Measurements from ENCODE around the gene INSR.
"Not testable (repeated sequence)": the region's sequence is repeated elsewhere in the genome, so short reads cannot be mapped to it uniquely, and the experiment has no call there.

INSR gene

GRCh38 chr19:7195046-7195445 is 99.2 kb downstream of the INSR start:
- DNase-seq (ENCODE audit: low spot score), result no peak

- DNase-seq (ENCODE audit: low spot score), result no peak
Observed at GRCh38 chr19:7194566-7194965, 99.6 kb downstream of the INSR start.

GRCh38 chr19:7191946-7192691 is 102.1 kb downstream of the INSR start:
- no peak for DNase-seq (ENCODE audit: low spot score)

- no peak for DNase-seq (ENCODE audit: low spot score)
Observed at GRCh38 chr19:7188698-7189629, 105.2 kb downstream of the INSR start.

- DNase-seq (ENCODE audit: low spot score), result no peak
Observed at GRCh38 chr19:7187605-7188339, 106.4 kb downstream of the INSR start.

GRCh38 chr19:7182489-7182888 is 111.7 kb downstream of the INSR start:
- no peak for DNase-seq (ENCODE audit: low spot score)

- DNase-seq (ENCODE audit: low spot score), result no peak
Observed at GRCh38 chr19:7179917-7180306, 114.3 kb downstream of the INSR start.

DNA sequence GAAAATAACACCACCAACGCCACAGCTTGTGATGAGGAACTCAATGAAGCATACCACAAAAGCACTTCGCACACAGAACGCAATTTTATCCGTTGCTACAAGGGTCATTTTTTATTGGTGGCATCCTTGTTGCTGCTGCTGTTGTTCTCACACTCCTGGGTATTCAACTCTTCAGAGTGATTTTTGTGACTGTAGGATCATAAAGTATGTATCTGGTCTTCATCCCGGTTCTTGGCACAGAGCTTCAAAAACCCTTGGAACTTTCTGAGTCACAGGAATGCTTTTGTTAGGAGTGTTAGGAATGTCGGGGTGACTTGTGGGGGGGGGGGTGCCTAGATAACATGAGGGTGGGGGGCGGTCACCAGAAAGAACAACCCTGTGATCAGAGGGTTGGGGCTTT is 116.3 kb downstream of the INSR start:
- DNase-seq (ENCODE audit: low spot score), result no peak

- DNase-seq (ENCODE audit: low spot score), result no peak
Observed at GRCh38 chr19:7176792-7177191, 117.4 kb downstream of the INSR start.

DNA sequence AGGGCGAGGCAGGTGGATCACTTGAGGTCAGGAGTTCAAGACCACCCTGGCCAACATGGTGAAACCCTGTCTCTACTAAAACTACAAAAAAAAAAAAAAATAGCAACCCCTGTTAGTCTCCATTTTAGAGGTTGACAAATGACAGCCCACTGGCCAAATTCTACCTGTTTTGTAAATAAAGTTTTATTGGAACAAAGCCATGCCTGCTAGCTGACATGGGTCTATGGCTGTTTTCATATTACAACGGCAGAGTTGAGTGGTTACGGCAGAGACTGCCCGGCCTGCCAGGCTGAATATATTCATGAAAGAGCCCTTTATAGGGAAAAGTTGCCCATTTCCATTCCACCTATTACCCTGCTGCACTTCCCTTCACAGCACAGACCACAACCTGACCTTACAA is 121.4 kb downstream of the INSR start:
- DNase-seq (ENCODE audit: low spot score), result no peak

DNA sequence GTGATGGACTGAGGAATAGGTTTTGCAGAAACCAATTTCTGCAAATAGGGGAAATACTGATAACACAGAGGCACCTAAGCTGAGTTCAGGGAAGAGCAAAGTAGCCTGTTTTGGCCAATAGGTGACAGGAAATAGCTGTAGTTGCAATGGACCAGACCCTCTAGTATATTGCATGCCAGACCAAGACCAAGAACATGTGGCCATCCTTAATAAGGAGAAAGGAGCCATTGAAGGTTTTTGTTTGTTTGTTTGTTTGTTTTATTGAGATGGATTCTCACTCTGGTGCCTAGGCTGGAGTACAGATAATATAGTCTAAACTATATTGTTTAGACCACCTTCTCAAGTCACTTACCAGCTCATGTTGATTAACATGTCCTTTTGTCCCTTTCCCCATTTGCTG is 123.2 kb downstream of the INSR start:
- no peak for DNase-seq (ENCODE audit: low spot score)

DNA sequence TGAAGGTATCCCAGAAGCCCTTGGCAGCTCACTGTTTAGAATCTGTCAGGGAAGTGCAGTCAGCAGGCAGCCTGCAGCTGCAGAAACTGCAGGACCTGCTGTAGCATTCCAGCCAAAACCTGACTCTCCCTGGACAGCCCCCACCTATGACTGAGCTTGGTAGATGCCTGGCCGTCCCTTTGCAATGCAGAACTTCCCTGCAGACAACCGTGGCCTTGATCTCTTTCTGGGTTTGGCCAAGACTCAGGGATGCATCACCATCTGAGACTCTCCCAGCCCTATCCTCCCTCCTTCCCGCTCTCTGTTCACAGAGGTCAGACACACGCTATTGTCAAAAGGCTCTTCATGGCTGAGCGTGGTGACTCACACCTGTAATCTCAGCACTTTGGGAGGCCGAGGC is 125.3 kb downstream of the INSR start:
- DNase-seq (ENCODE audit: low spot score), result no peak

DNA sequence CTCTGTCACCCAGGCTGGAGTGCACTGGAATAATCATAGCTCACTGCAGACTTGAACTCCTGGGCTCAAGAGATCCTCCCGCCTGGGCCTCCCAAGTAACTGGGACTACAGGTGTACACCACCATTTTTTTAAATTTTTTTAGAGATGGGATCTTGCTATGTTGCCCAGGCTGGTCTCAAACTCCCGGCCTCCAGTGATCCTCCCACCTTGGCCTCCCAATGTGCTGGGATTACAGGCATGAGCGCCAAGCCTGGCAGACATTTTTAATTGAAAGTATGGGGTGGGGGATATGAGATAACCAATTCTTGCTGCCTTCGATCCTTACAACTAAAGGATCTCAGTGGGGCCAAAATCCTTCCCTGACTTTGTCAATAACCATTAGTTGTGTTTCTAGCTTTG is 132.9 kb downstream of the INSR start:
- no peak for DNase-seq (ENCODE audit: low spot score)

DNA sequence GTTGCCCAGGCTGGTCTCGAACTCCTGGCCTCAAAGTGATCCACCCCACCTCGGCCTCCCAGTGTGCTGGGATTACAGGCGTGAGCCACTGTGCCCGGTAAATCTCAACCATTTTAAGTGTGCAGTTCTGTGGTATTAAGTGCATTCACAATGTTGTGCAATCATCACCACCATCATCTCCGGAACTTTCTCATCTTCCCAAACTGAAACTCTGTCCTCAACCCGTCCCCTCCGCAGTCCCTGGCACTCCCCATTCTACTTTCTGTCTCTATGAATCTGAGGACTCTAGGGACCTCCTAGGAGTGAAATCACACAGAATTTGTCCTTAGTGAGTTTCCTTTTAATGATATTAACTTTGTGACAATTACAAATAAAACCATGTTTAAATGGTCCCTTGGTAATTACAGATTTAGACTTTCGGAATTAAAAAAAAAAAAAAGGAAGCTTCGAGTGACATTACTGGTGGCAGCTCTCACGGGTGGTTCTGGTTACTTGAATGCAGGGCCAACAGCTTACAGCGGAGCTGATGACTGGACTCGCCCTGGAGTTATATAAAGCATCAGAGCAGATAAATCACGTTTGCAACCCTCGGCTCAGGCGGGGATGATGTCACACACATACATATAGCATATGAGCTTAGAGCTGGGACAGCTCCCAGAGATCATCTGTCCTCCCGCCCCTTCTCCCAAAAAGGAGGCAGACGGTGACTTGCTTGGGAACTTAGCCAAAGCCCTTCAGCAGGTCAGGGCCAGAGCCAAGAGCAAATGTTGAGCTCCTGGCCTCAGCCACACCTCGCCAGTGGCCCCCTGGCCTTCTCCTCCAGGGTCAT is 134.9 kb downstream of the INSR start:
- no peak for DNase-seq (ENCODE audit: low spot score)

- DNase-seq (ENCODE audit: low spot score), result no peak
Observed at GRCh38 chr19:7153022-7153421, 141.2 kb downstream of the INSR start.

- DNase-seq (ENCODE audit: low spot score), result no peak
Observed at GRCh38 chr19:7152568-7152967, 141.6 kb downstream of the INSR start.

- DNase-seq (ENCODE audit: low spot score), result no peak
Observed at GRCh38 chr19:7149956-7150705, 144.1 kb downstream of the INSR start.

- not testable (repeated sequence) for DNase-seq (ENCODE audit: low spot score)
Observed at GRCh38 chr19:7147119-7147675, 147.0 kb downstream of the INSR start.

- DNase-seq (ENCODE audit: low spot score), result not testable (repeated sequence)
Observed at GRCh38 chr19:7146086-7146485, 148.1 kb downstream of the INSR start.

DNA sequence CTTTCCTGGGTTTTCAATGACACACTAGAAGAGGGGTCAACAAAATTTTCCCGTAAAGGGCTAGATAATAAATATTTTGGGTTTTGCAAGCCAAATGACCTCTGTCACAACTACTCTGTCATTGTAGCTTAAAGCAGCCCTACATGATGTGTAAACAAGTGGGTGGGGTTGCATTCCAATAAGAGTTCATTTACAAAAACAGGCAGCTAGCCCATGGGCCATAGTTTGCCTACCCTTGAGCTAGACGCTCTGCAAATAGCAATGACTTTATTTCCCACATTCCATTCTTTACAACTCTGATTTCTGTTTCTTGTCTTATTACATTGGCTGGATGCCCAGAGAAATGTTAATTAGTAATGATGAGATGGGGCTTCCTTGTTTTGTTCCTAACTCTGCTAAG is 148.7 kb downstream of the INSR start:
- no peak for DNase-seq (ENCODE audit: low spot score)

- DNase-seq (ENCODE audit: low spot score), result no peak
Observed at GRCh38 chr19:7142771-7143170, 151.4 kb downstream of the INSR start.

All from SW480 (cell line).